SK-N-SH (cell line): ENCODE measurements around the gene ST3GAL2.

ENCODE experiments used
- CTCF ChIP-seq: fragments of 200-600 bp; sonication (generic); IDR thresholded peaks from 2 replicates; pipeline ENCODE4 v1.6.1; 2017; ENCODE audit warnings: antibody characterized with exemption, mild to moderate bottlenecking, moderate library complexity
- EZH2phosphoT487 ChIP-seq: fragments of 200-600 bp; sonication (generic); IDR thresholded peaks from 2 replicates; pipeline ENCODE4 v1.6.1; 2017; ENCODE audit warnings: low read depth, mixed run types, mild to moderate bottlenecking, antibody characterized with exemption, moderate library complexity, borderline replicate concordance
- SIN3A ChIP-seq: IDR thresholded peaks from 2 replicates; pipeline ENCODE4 v1.6.1; 2012; ENCODE audit warnings: low read depth, mild to moderate bottlenecking, low read length, moderate library complexity, borderline replicate concordance

GRCh38 chr16:70437582-70438557 lies 1.0 kb downstream of the ST3GAL2 start:
- TF ChIP-seq CTCF (no peak), SIN3A (no peak), EZH2phosphoT487 (no peak)
